Stomach smooth muscle (tissue), 2 donors: Measurements from ENCODE around the gene PLD3.

Experiments
- H3K27ac ChIP-seq: one replicate; pipeline ENCODE4 v1.7.0; 2013; ENCODE audit warnings: mild to moderate bottlenecking, low read length, inconsistent platforms
- H3K27me3 ChIP-seq, 2 donors: one replicate each; pipeline ENCODE4 v1.7.0; 2013; ENCODE audit warnings: low read length in 2 of 2; ENCODE audit not compliant: insufficient read depth in 2 of 2, control insufficient read depth in 1 of 2
- H3K36me3 ChIP-seq, 2 donors: one replicate each; pipeline ENCODE4 v1.7.0; 2013; ENCODE audit warnings: low read length in 2 of 2; ENCODE audit not compliant: control insufficient read depth in 2 of 2, insufficient read depth in 2 of 2
- H3K4me1 ChIP-seq: one replicate; pipeline ENCODE4 v1.7.0; 2013; ENCODE audit warnings: low read length; ENCODE audit not compliant: control insufficient read depth, insufficient read depth
- H3K4me3 ChIP-seq, 2 donors: one replicate each; pipeline ENCODE4 v1.7.0; 2013; ENCODE audit warnings: low read length in 2 of 2
- H3K9ac ChIP-seq, 2 donors: one replicate each; pipeline ENCODE4 v1.7.0; 2013; ENCODE audit warnings: low read length in 2 of 2, mild to moderate bottlenecking in 1 of 2
- H3K9me3 ChIP-seq, 2 donors: one replicate each; pipeline ENCODE4 v1.7.0; 2013; ENCODE audit warnings: low read length in 2 of 2; ENCODE audit not compliant: control insufficient read depth in 2 of 2
- donor health status: healthy.
- donor health status: Pancreatic carcinoma.

Gene PLD3

DNA sequence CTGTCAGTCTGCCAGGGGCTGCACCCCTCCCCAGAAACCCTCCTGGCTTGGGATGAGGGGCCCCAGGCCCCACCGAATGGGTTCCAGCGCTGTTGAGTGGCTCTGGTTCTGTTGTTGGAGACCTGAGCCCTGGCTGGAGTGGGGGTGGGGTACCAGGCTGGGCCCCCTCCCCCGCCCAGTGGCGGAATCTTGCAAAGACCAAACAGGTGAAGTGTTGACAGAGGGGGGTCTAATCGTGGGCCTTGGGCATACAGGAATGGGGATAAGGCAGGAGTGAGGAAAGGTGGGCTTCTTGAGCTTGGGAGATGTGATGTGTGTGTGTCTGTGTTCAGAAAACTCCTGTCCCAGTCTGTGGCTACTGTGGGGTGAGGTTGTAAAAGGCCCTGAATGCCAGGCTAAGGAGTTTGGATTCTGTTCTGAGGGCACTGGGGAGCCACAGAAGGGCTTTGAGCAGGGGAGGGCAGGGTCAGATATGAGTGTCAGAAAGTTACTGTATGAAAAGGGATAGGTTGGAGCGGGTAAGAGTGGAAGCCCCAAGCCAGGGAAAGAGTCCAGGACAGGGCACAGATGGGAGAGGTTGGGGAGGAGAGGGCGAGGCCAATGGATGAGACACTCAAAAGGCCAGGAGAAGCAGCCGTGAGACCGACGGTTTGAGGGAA lies 41.7 kb downstream of the PLD3 start, which contains the start of gene HIPK4:
Gene HIPK4, minus strand, starts transcription at position 98 of the 659 bp plus-strand sequence. CDS start 279 bp downstream, outside the sequence.
- Histone ChIP-seq H3K27ac (no peak within 1 kb of the TSS), H3K4me3 (no peak within 1 kb of the TSS), H3K27me3 (no peaks in the 10 kb centered on the region), H3K36me3 (no peaks in the 10 kb centered on the region), H3K9ac (no peak within 1 kb of the TSS), H3K4me1 (no peaks in the 10 kb centered on the region), H3K9me3 (no peaks in the 10 kb centered on the region)

DNA sequence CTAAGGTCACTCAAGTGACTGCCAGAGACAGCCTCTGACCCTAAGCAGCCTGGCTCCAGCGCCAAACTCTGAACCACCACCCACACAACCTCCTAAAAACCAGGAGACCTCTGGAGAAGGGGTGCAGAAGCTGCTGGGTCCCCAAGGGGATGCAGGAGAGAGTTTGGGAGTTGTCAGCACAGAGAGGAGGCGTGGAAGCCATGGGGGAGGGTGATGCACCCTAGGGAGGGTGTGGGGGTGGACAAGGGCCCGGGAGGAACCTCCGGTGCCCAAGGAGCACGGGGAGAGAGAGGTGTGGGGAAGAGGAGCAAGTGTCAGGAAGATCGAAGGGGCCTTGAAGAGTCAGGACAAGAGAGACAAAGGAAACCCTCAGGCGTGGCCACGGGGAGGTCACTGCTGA lies 43.6 kb downstream of the PLD3 start:
- H3K27ac ChIP-seq, result no peak overlapping the region
- no peaks in the 10 kb centered on the region for H3K36me3 ChIP-seq
- H3K9me3 ChIP-seq, result no peaks in the 10 kb centered on the region
- H3K4me1 ChIP-seq, result no peaks in the 10 kb centered on the region
- no peak overlapping the region for H3K9ac ChIP-seq
- H3K27me3 ChIP-seq, result no peaks in the 10 kb centered on the region
- no peak overlapping the region for H3K4me3 ChIP-seq

DNA sequence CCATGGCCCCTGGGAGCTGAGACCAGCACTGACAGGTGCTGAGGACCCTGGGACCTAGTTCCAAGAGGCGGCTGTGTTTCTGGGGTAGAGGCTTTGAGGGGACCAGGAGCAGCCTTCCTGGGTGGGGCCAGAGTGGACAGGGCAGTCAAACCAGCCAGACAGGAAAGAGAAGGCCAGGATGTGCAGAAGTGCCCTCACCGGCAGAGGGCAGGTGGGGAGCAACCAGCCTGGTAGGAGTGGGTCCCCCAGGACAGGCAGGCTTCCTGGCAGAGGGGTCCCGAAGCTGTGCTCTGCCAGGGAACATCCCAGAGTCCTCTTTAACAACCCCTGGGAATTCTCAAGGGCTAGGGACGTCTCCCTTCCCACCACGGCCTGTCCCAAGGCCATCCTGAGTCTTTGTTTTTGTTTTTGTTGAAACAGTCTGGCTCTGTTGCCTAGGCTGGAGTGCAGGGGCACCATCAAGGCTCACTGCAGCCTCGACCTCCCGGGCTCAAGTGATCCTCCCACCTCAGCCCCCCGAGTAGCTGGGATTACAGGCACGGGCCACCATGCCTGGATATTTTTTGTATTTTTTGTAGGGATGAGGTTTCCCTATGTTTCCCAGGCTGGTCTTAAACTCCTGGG lies 44.5 kb downstream of the PLD3 start:
- Histone ChIP-seq H3K9ac (no peak overlapping the region), H3K27ac (no peak overlapping the region), H3K9me3 (no peaks in the 10 kb centered on the region), H3K36me3 (no peaks in the 10 kb centered on the region), H3K27me3 (no peaks in the 10 kb centered on the region), H3K4me1 (no peaks in the 10 kb centered on the region), H3K4me3 (no peak overlapping the region)

DNA sequence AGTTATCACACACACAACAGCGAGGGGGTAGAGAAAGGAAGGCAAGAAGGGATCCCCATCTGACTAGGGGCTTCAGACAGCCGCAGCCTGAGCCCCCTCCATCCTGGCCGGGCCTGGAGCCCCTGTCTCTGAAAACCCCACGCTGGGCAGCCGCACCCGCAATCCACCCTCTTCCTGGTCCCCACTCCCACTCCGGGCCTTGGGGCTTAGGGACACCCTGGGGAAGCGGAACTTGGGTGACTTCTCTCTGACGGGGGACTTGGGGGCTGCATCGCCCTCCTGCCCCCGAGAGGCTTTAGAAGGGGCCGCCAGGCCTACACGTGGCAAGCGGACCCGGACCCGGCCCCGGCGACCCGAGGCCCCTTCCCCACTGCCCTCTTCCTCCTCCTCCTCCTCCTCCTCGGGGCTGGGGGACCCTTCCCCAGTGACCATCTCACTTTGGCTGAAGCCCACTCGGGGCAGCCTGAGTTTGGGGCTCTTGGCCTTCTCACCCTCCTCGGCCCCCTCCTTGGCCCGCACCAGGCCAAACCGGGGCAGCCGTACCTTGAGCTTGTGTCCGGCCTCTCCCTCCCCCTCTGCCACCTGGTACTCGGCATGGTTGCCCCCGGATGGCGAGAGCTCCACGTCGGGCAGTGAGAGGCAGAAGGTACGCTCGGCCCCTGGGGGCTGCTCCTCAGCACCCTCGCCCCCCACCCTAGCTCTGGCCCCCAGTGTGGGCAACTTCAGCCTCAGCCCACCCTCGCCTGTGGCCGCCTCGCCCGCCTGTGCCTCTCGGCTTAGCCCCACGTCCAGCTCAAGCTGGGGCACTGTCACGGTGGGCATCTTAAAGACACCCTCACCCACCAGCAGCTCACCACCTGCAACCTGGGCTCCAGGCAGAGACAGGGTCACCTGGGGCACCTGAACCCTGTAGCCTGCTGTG lies 45.7 kb downstream of the PLD3 start:
- Histone ChIP-seq H3K27me3 (no peaks in the 10 kb centered on the region), H3K36me3 (no peaks in the 10 kb centered on the region), H3K4me3 (no peak overlapping the region), H3K9me3 (no peaks in the 10 kb centered on the region), H3K27ac (no peak overlapping the region), H3K4me1 (no peaks in the 10 kb centered on the region), H3K9ac (no peak overlapping the region)

DNA sequence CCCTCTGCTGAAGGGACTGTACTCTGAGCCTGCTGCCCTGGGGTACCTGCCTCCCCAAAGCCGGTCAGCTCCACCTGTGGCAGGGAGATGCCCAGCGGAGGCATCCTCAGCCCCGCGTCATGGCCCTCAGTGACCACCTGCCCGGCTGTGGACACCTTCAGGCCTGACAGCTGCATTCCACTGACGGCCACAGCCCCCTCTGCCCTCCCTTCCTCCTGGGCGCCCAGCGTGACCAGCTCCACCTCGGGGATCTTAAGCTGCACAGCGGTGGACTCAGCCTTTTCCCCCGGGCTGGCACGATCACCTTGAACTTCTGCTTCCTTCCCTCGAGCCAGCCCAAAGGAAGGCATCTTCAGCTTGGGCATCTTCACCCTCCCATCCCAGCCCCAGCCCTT lies 46.3 kb downstream of the PLD3 start:
- no peaks in the 10 kb centered on the region for H3K9me3 ChIP-seq
- H3K9ac ChIP-seq, result no peak overlapping the region
- no peak overlapping the region for H3K4me3 ChIP-seq
- no peak overlapping the region for H3K27ac ChIP-seq
- no peaks in the 10 kb centered on the region for H3K36me3 ChIP-seq
- H3K4me1 ChIP-seq, result no peaks in the 10 kb centered on the region
- no peaks in the 10 kb centered on the region for H3K27me3 ChIP-seq

DNA sequence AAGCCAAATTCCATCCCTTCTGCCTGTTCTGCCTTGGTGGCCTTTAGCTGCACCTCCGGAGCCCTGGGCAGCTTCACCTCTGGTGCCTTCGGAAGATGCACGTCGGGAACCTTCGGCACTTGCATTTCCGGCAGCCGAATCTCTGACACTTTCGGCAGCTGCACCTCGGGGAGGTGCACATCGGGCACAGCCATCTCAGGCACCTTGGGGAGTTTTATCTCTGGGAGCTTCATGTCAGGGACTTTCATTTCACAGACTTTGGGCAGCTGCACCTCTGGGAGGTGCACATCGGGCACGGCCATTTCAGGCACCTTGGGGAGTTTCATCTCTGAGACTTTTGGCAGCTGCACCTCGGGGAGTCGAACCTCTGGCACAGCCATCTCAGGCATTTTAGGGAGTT lies 47.5 kb downstream of the PLD3 start:
- H3K27me3 ChIP-seq, result no peaks in the 10 kb centered on the region
- H3K27ac ChIP-seq, result no peak overlapping the region
- no peak overlapping the region for H3K9ac ChIP-seq
- no peaks in the 10 kb centered on the region for H3K4me1 ChIP-seq
- no peak overlapping the region for H3K4me3 ChIP-seq
- H3K9me3 ChIP-seq, result no peaks in the 10 kb centered on the region
- H3K36me3 ChIP-seq, result no peaks in the 10 kb centered on the region

DNA sequence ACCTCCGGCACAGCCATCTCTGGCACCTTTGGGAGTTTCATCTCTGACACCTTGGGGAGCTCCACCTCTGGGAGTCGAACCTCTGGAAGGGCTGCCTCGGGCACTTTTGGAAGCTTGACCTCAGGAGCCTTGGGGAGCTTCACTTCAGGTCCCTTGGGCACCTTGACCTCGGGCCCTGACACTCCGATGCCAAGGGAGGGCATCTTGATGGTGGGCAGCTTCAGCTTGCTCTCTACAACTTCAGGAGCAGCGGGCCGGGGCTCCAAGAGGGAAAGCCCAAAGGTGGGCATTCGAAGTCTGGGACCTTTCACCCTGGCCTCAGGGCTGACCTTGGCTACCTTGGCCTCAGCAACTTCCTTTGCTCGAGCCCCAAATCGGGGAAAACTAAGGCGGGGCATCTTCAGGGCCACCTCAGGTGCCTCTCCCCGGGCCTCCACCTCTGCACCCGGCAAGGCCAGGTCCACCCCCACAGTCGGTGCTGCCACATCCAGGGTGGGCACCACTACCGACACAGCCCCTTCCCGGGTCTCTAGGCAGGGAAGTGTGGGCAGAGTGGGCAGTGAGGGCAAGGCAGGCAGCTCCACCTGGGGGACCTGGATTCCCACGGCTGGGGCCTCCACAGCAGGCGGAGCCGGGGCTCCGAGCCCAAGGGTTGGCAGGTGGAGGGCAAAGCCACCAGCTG lies 48.5 kb downstream of the PLD3 start:
- Histone ChIP-seq H3K27ac (no peak overlapping the region), H3K9ac (no peak overlapping the region), H3K9me3 (no peaks in the 10 kb centered on the region), H3K4me3 (no peak overlapping the region), H3K27me3 (no peaks in the 10 kb centered on the region), H3K36me3 (no peaks in the 10 kb centered on the region), H3K4me1 (no peaks in the 10 kb centered on the region)

DNA sequence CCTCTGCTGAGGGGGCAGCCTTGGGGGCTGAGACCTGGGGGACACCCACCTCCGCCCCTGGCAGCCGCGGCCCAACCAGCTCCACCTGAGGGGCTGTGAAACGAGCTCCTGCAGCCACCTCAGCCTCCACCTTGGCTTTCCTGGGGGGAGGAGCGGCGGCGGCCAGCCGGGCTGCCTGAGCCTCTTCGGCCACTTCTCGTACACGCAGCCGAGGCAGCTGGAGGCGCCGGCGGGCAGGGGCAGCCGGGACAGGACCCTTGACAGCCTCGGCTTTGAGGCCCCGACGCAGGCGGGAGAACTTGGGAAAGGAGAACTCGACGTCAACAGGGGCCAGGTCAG lies 49.0 kb downstream of the PLD3 start:
- Histone ChIP-seq H3K9me3 (no peaks in the 10 kb centered on the region), H3K27me3 (no peaks in the 10 kb centered on the region), H3K27ac (no peak overlapping the region), H3K9ac (no peak overlapping the region), H3K36me3 (no peaks in the 10 kb centered on the region), H3K4me1 (no peaks in the 10 kb centered on the region), H3K4me3 (no peak overlapping the region)

DNA sequence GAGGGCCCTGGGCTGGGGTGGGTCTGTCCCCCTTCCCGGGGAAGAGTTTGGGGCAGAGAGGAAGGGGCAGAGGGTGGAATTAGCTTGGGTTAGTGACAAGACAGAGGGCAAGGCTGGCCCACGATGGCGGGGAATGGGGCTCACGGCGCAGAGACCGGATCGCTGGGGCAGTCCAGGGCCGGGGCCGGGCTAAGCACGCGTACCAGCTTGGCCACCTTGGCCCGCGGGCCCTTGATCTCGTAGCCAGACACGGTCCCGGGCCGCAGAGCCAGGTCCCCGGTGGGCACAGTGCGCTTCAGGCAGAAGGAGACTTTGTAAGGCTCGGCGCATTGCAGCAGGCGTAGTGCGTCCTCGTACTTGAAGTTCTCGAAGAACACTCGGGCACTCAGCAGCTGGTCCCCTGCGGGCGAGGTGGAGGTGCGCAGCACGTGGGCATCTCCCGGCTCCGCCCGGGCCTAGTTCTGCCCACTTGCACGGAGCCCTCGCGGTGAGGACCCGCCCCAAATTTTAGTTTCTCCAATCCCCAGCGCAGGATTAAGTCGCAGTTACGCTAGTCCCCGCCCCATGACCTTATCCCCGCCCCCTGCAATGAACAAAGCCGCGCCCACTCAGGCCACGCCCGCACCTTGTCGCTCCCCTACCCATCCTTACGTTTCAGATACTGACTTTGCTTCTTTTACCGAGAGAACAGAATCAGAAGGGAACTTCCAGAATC lies 50.1 kb downstream of the PLD3 start:
- Histone ChIP-seq H3K36me3 (no peaks in the 10 kb centered on the region), H3K4me3 (no peak overlapping the region), H3K9me3 (no peaks in the 10 kb centered on the region), H3K27ac (no peak overlapping the region), H3K9ac (no peak overlapping the region), H3K4me1 (peaks cover 4% of the 10 kb centered on the region), H3K27me3 (no peaks in the 10 kb centered on the region)

DNA sequence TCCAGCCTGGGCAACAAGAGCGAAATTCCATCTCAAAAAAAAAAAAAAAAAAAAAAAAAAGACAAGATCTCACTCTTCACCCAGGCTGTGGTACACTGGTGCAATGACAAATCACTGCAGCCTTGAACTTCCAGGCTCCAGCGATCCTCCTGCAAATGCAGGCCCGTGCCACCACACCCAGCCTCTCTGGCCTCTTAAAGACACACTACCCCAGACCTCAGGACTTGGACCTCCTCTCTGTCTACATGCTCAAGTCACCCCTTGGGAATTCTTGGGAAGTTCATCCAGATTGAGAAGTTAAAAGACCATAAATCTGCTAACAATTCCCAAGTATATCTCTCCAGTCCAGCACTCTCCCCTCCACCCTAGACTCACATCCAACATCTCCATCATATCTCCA lies 52.1 kb downstream of the PLD3 start:
- Histone ChIP-seq H3K27ac (no peak overlapping the region), H3K9ac (no peak overlapping the region), H3K27me3 (no peaks in the 10 kb centered on the region), H3K4me1 (peaks cover 9% of the 10 kb centered on the region), H3K9me3 (no peaks in the 10 kb centered on the region), H3K36me3 (no peaks in the 10 kb centered on the region), H3K4me3 (no peak overlapping the region)
